MM.1S (cell line): Measurements from ENCODE around the gene RERE.

ENCODE experiments used
- DNase-seq: peaks from one replicate; pipeline ENCODE4 v3.0.0-alpha.2; 2015
- H2AFZ ChIP-seq: fragments of 300-600 bp; sonication (generic); 2 replicates; pipeline ENCODE4 v1.6.0; 2016; ENCODE audit warnings: antibody characterized with exemption, low read length
- H3F3A ChIP-seq: fragments of 300-600 bp; sonication (generic); 2 replicates; pipeline ENCODE4 v1.6.1; 2016; ENCODE audit warnings: mild to moderate bottlenecking, antibody characterized with exemption, low read length, moderate library complexity, mixed read lengths; ENCODE audit not compliant: insufficient read depth
- H3K27ac ChIP-seq: fragments of 300-600 bp; sonication (generic); 2 replicates; pipeline ENCODE4 v1.5.1; 2016; ENCODE audit warnings: mild to moderate bottlenecking, low read length
- H3K27me3 ChIP-seq: fragments of 300-600 bp; sonication (generic); replicated peaks from 2 replicates; pipeline ENCODE4 v1.6.0; 2016; ENCODE audit warnings: low read length; ENCODE audit not compliant: insufficient read depth
- H3K36me3 ChIP-seq: fragments of 300-600 bp; sonication (generic); replicated peaks from 2 replicates; pipeline ENCODE4 v1.6.1; 2016; ENCODE audit warnings: mild to moderate bottlenecking, low read length, mixed read lengths; ENCODE audit not compliant: insufficient read depth
- H3K4me1 ChIP-seq: fragments of 300-600 bp; sonication (generic); 2 replicates; pipeline ENCODE4 v1.6.1; 2016; ENCODE audit warnings: low read length, mixed read lengths
- H3K4me2 ChIP-seq: fragments of 300-600 bp; sonication (generic); 2 replicates; pipeline ENCODE4 v1.6.0; 2016; ENCODE audit warnings: low read depth, low read length
- H3K4me3 ChIP-seq: fragments of 300-600 bp; sonication (generic); 2 replicates; pipeline ENCODE4 v1.5.1; 2016; ENCODE audit warnings: low read length, mixed read lengths
- H3K79me2 ChIP-seq: fragments of 300-600 bp; sonication (generic); 2 replicates; pipeline ENCODE4 v1.6.1; 2016; ENCODE audit warnings: mixed run types, low read length, mixed read lengths
- H3K9ac ChIP-seq: fragments of 300-600 bp; sonication (generic); 2 replicates; pipeline ENCODE4 v1.6.1; 2016; ENCODE audit warnings: low read length, mixed read lengths
- H3K9me2 ChIP-seq: fragments of 300-600 bp; sonication (generic); replicated peaks from 2 replicates; pipeline ENCODE4 v1.6.1; 2016; ENCODE audit warnings: mild to moderate bottlenecking, low read length, mixed read lengths; ENCODE audit not compliant: insufficient read depth
- H3K9me3 ChIP-seq: fragments of 300-600 bp; sonication (generic); replicated peaks from 2 replicates; pipeline ENCODE4 v1.6.1; 2016; ENCODE audit warnings: mild to moderate bottlenecking, low read length, mixed read lengths; ENCODE audit not compliant: insufficient read depth
- H4K20me1 ChIP-seq: fragments of 300-600 bp; sonication (generic); 2 replicates; pipeline ENCODE4 v1.6.1; 2016; ENCODE audit warnings: mild to moderate bottlenecking, low read length, moderate library complexity, mixed read lengths; ENCODE audit not compliant: insufficient read depth
- EZH2 ChIP-seq: fragments of 300-600 bp; sonication (generic); optimal IDR thresholded peaks from 2 replicates; pipeline ENCODE3; 2017; ENCODE audit warnings: low read depth, mild to moderate bottlenecking, antibody characterized with exemption, low read length, mixed read lengths
- EZH2phosphoT487 ChIP-seq: fragments of 300-600 bp; sonication (generic); IDR thresholded peaks from 2 replicates; pipeline ENCODE4 v1.6.1; 2018; ENCODE audit warnings: antibody characterized with exemption, low read length
- TF ChIP-seq, protein P1 (sequence below): fragments of 300-600 bp; sonication (generic); IDR thresholded peaks from 2 replicates; pipeline ENCODE4 v1.5.1; 2016; ENCODE audit warnings: antibody characterized with exemption, low read length, mixed read lengths

Gene RERE

GRCh38 chr1:8640950-8641349 is 176.5 kb downstream of the RERE start:
- TF ChIP-seq, protein P1, sequence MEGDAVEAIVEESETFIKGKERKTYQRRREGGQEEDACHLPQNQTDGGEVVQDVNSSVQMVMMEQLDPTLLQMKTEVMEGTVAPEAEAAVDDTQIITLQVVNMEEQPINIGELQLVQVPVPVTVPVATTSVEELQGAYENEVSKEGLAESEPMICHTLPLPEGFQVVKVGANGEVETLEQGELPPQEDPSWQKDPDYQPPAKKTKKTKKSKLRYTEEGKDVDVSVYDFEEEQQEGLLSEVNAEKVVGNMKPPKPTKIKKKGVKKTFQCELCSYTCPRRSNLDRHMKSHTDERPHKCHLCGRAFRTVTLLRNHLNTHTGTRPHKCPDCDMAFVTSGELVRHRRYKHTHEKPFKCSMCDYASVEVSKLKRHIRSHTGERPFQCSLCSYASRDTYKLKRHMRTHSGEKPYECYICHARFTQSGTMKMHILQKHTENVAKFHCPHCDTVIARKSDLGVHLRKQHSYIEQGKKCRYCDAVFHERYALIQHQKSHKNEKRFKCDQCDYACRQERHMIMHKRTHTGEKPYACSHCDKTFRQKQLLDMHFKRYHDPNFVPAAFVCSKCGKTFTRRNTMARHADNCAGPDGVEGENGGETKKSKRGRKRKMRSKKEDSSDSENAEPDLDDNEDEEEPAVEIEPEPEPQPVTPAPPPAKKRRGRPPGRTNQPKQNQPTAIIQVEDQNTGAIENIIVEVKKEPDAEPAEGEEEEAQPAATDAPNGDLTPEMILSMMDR: no peak
- no peak for TF ChIP-seq EZH2phosphoT487
- no peak for TF ChIP-seq EZH2
- peaks cover 48% of the 10 kb centered on the region for H3K79me2 ChIP-seq
- peaks cover 27% of the 10 kb centered on the region for H3K4me1 ChIP-seq
- no peak overlapping the region for H2AFZ ChIP-seq
- peaks cover 12% of the 10 kb centered on the region for H3F3A ChIP-seq
- H3K4me2 ChIP-seq: no peak overlapping the region
- no peak overlapping the region for H3K27ac ChIP-seq
- H3K4me3 ChIP-seq: no peak overlapping the region
- no peaks in the 10 kb centered on the region for H3K9me3 ChIP-seq
- H4K20me1 ChIP-seq: peaks cover 32% of the 10 kb centered on the region
- no peaks in the 10 kb centered on the region for H3K27me3 ChIP-seq
- H3K9ac ChIP-seq: no peak overlapping the region
- H3K36me3 ChIP-seq: no peaks in the 10 kb centered on the region
- DNase-seq: no peak
- no peaks in the 10 kb centered on the region for H3K9me2 ChIP-seq

DNA sequence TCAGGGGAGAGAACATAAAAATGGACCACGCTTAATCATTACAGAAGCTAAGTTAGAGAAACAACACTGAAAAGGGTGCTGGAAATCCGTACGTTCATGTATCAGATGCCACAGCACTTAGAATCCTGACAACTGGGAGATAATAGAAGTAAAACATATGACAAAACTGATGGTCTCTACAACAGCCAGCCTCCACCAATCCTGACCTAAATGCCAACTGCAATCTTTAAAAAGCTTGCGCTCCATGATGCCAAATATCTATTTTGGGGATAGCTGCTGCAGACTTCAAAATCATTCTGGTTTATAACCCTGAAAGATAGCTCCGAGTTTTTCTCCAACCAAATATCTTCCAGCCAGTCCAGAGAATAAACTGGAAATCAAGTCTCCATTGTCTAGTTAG is 178.3 kb downstream of the RERE start:
- Histone ChIP-seq H3K9me3 (no peaks in the 10 kb centered on the region), H3K4me1 (peaks cover 25% of the 10 kb centered on the region), H3K79me2 (peaks cover 47% of the 10 kb centered on the region), H3K36me3 (no peaks in the 10 kb centered on the region), H3K4me2 (no peak overlapping the region), H2AFZ (no peak overlapping the region), H3K27ac (no peak overlapping the region), H4K20me1 (peaks cover 20% of the 10 kb centered on the region), H3K4me3 (no peak overlapping the region), H3K9me2 (no peaks in the 10 kb centered on the region), H3F3A (peaks cover 13% of the 10 kb centered on the region), H3K27me3 (no peaks in the 10 kb centered on the region), H3K9ac (no peak overlapping the region)
- DNase-seq: no peak
- no peak for TF ChIP-seq EZH2
- TF ChIP-seq, protein P1: no peak
- TF ChIP-seq EZH2phosphoT487: no peak

- no peaks in the 10 kb centered on the region for H4K20me1 ChIP-seq
- peaks cover 34% of the 10 kb centered on the region for H3K79me2 ChIP-seq
Measured at GRCh38 chr1:8633741-8634501, 183.5 kb downstream of the RERE start.

More at GRCh38 chr1:8633741-8634501, 183.5 kb downstream of the RERE start:
- TF ChIP-seq EZH2phosphoT487 (no peak), EZH2 (no peak)
- TF ChIP-seq, protein P1: no peak
- no peak overlapping the region for H3K4me2 ChIP-seq
- H3K36me3 ChIP-seq: no peaks in the 10 kb centered on the region
- H3K9me3 ChIP-seq: no peaks in the 10 kb centered on the region
- peaks cover 4% of the 10 kb centered on the region for H3F3A ChIP-seq
- no peak overlapping the region for H3K4me3 ChIP-seq
- H3K27me3 ChIP-seq: no peaks in the 10 kb centered on the region
- H3K27ac ChIP-seq: no peak overlapping the region
- H3K9me2 ChIP-seq: no peaks in the 10 kb centered on the region
- no peak overlapping the region for H3K9ac ChIP-seq
- H2AFZ ChIP-seq: no peak overlapping the region
- DNase-seq: no peak
- H3K4me1 ChIP-seq: peaks cover 7% of the 10 kb centered on the region; the same call in 1 of the 2 replicates
